ENCODE measurements around the gene IMMP2L.

Gene IMMP2L

GRCh38 chr7:110977127-110977737 is 585.1 kb downstream of the IMMP2L start:
- H3K4me3 ChIP-seq (ENCODE audit: low read depth, low read length), result no peak overlapping the region
- no peak for DNase-seq (ENCODE audit: low read depth)
- TF ChIP-seq, protein P1, sequence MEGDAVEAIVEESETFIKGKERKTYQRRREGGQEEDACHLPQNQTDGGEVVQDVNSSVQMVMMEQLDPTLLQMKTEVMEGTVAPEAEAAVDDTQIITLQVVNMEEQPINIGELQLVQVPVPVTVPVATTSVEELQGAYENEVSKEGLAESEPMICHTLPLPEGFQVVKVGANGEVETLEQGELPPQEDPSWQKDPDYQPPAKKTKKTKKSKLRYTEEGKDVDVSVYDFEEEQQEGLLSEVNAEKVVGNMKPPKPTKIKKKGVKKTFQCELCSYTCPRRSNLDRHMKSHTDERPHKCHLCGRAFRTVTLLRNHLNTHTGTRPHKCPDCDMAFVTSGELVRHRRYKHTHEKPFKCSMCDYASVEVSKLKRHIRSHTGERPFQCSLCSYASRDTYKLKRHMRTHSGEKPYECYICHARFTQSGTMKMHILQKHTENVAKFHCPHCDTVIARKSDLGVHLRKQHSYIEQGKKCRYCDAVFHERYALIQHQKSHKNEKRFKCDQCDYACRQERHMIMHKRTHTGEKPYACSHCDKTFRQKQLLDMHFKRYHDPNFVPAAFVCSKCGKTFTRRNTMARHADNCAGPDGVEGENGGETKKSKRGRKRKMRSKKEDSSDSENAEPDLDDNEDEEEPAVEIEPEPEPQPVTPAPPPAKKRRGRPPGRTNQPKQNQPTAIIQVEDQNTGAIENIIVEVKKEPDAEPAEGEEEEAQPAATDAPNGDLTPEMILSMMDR (IDR thresholded peaks at IDR 0.05; ENCODE audit: insufficient read depth, low read depth, low read length, missing control alignments), result no peak

GRCh38 chr7:110975486-110975885 is 586.8 kb downstream of the IMMP2L start:
- DNase-seq (ENCODE audit: low read depth), result no peak
- TF ChIP-seq, protein P1 (IDR thresholded peaks at IDR 0.05; ENCODE audit: insufficient read depth, low read depth, low read length, missing control alignments), result no peak

DNA sequence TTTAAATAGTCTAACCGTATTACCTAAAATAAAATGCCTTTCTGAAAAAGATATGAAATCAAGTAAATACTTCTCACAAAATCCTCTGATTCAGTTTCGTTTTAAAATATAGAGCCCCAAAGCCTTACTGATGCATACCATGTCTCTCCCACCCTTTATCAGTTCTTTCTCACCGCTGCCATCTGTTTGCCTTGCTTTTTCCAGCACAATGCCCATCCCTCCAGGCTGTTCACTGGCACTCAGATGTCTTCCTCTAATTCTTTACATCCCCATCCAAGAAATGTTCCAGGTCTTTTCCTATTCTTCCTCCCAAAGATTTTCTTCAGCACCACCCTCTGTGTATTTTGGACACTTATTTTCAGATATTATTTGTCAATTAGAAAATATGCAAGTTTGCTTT is 587.9 kb downstream of the IMMP2L start:
- TF ChIP-seq, protein P1 (IDR thresholded peaks at IDR 0.05; ENCODE audit: insufficient read depth, low read depth, low read length, missing control alignments), result no peak
- H3K4me3 ChIP-seq (ENCODE audit: low read depth, low read length), result no peak overlapping the region
- DNase-seq (ENCODE audit: low read depth), result no peak

More at GRCh38 chr7:110975486-110975885, 586.8 kb downstream of the IMMP2L start:
- no peak overlapping the region for H3K4me3 ChIP-seq (ENCODE audit: low read depth, low read length)

GRCh38 chr7:110973196-110973990 is 588.9 kb downstream of the IMMP2L start:
- H3K4me3 ChIP-seq (ENCODE audit: low read depth, low read length), result no peak overlapping the region
- TF ChIP-seq, protein P1 (IDR thresholded peaks at IDR 0.05; ENCODE audit: insufficient read depth, low read depth, low read length, missing control alignments), result no peak
- no peak for DNase-seq (ENCODE audit: low read depth)

GRCh38 chr7:110964775-110965174 is 597.5 kb downstream of the IMMP2L start:
- H3K4me3 ChIP-seq (ENCODE audit: low read depth, low read length), result no peak overlapping the region
- DNase-seq (ENCODE audit: low read depth), result no peak
- TF ChIP-seq, protein P1 (IDR thresholded peaks at IDR 0.05; ENCODE audit: insufficient read depth, low read depth, low read length, missing control alignments), result no peak

- H3K4me3 ChIP-seq (ENCODE audit: low read depth, low read length), result no peak overlapping the region
- TF ChIP-seq, protein P1 (IDR thresholded peaks at IDR 0.05; ENCODE audit: insufficient read depth, low read depth, low read length, missing control alignments), result no peak
- no peak for DNase-seq (ENCODE audit: low read depth)
Observed at GRCh38 chr7:110962826-110963225, 599.5 kb downstream of the IMMP2L start.
